Measurements from ENCODE around the gene SPOP. TPM values are rescaled to one million over a fixed set of nuclear protein-coding genes. Genes with fewer than 3 reads are reported as not detected.

Gene SPOP
- total RNA-seq, 4 donors from 2014 or later: 18.1 to 67.5 (median 36.5) TPM

DNA sequence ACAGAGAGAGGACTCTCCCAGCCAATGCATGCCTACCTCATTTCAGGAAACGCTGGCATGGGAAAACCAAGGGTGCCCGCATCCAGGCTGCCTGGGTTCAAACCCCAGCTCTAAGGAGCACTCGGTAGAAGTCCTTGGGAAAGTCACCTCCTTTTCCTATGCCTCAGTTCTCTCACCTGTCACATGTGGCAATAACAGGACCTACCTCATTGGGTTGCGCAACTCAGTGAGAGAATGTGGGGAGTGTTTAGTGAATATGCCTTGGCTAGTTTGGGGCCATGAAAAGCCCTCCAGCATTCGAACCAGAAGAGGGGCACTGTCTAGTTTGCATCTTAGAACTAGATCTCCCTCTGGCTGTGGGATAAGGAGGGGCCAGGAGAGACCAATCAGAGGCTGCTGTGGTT lies 111.2 kb downstream of the SPOP start:
- Histone ChIP-seq H3K27me3 (peaks cover 0 to 12% (median 0%) of the 10 kb centered on the region in 4 donors), H3K36me3 (no peaks in the 10 kb centered on the region), H3K4me3 (no peak overlapping the region), H3K9me3 (no peaks in the 10 kb centered on the region), H3K4me1 (peaks cover 8 to 43% (median 29%) of the 10 kb centered on the region in 3 donors), H3K27ac (peak overlapping the region; percentile 16 to 73 (median 34))
- WGBS, 2 donors: 38 to 64% methylated on average over 5 of the region's 5 CpGs
- no peak for DNase-seq
- TF ChIP-seq POLR2A (IDR thresholded peaks at IDR 0.05): no peak
- TF ChIP-seq, protein P1, sequence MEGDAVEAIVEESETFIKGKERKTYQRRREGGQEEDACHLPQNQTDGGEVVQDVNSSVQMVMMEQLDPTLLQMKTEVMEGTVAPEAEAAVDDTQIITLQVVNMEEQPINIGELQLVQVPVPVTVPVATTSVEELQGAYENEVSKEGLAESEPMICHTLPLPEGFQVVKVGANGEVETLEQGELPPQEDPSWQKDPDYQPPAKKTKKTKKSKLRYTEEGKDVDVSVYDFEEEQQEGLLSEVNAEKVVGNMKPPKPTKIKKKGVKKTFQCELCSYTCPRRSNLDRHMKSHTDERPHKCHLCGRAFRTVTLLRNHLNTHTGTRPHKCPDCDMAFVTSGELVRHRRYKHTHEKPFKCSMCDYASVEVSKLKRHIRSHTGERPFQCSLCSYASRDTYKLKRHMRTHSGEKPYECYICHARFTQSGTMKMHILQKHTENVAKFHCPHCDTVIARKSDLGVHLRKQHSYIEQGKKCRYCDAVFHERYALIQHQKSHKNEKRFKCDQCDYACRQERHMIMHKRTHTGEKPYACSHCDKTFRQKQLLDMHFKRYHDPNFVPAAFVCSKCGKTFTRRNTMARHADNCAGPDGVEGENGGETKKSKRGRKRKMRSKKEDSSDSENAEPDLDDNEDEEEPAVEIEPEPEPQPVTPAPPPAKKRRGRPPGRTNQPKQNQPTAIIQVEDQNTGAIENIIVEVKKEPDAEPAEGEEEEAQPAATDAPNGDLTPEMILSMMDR (IDR thresholded peaks at IDR 0.05): no peak
- intact Hi-C loops (cut with DNase I): no loop called here

DNA sequence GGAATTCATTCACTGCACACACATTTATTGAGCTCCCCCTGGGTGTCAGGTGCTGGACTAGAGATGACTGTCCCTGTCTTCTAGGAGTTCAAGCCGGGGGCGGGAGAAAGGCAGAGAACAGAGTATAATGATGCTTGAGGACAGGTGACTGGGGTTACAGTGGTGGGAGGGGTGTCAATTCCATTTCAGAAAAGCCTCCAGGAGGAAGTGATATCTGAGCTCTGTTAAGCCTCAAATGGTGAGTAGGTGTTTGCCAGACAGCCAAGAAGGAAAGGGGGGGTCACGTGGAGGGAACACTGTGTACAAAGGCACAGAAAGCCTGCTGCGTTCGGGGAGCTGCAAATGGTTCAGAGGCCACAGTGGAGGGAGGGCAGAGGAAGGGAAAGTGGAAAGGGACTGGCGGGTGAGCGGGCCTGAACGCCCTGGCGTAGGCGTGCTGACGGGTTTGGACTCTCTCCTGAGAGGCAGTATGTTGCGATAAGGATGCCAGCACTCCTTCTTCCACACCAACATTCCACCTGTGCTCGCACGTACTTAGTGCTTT lies 111.9 kb downstream of the SPOP start:
- peak overlapping the region in 1 of 4 donors; percentile 33 for H3K4me3 ChIP-seq
- no peak for DNase-seq

DNA sequence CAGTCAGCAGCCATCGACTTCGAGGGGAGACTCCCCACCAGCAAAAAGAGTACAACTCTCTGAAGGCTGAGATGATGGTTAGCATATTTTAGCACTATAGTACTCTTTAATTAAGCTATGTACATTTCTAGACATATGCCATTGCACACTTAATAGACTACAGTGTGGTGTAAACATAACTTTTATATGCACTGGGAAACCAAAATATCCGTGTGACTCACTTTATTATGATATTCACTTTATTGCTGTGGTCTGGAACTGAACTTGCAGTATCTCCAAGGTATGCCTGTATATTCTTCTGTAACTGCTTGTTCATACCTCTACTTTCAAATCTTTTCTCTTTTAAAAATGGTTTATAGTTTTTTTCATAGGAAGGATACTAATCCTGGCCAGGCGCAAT lies 113.3 kb downstream of the SPOP start:
- Histone ChIP-seq H3K36me3 (no peaks in the 10 kb centered on the region), H3K4me3 (no peak overlapping the region), H3K27me3 (peaks cover 0 to 7% (median 0%) of the 10 kb centered on the region in 4 donors), H3K4me1 (peaks cover 0 to 34% (median 27%) of the 10 kb centered on the region in 3 donors), H3K27ac (no peak overlapping the region), H3K9me3 (no peaks in the 10 kb centered on the region)
- no peak for DNase-seq
- 74 to 75% methylated on average over 4 of the region's 4 CpGs for WGBS, 2 donors
- TF ChIP-seq POLR2A (IDR thresholded peaks at IDR 0.05): no peak
- TF ChIP-seq, protein P1 (IDR thresholded peaks at IDR 0.05): no peak
- intact Hi-C loops (cut with DNase I): no loop called here

More for the DNA sequence above, 111.9 kb downstream of the SPOP start:
- H3K4me1 ChIP-seq: peaks cover 8 to 43% (median 29%) of the 10 kb centered on the region in 3 donors
- H3K36me3 ChIP-seq: no peaks in the 10 kb centered on the region
- peak overlapping the region; percentile 28 to 73 (median 50) for H3K27ac ChIP-seq
- 6 to 22% methylated on average over 14 of the region's 14 CpGs for WGBS, 2 donors
- H3K27me3 ChIP-seq: peaks cover 0 to 12% (median 0%) of the 10 kb centered on the region in 4 donors
- no peak for TF ChIP-seq POLR2A (IDR thresholded peaks at IDR 0.05)
- TF ChIP-seq, protein P1 (IDR thresholded peaks at IDR 0.05): peak in 1 of 6 experiments; percentile 4
- intact Hi-C loops (cut with DNase I): no loop called here
- H3K9me3 ChIP-seq: no peaks in the 10 kb centered on the region

DNA sequence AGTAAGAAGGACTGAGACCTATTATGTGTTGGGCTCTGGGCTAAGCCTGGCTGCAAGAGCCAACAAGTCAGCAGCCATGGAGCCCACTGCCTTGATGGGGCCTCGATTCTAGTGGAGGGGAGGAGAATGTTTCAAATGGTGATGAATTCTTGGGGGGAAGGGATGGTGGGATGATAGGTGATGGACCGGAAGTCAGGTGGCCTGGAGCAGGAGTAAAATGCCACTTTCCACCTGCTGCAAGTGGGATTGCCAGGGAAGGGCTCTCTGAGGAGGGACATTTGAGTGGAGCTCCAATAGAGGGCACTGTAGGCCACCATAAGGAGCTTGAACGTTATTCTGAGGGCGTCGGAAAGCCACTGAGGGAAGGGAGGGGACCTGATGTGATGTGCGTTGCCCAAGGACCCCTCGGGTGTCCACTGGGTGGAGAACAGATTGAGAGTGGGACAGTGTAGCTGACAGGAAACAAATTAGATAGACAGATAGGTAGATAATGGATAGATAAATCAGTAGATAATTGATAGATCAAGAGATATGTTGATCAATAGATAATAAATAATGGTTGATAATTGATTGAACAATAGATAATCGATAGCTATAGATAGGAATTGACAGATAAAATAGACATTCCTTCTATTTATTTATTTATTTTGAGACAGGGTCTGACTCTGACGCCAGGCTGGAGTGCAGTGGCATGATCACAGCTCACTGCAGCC lies 120.4 kb downstream of the SPOP start:
- H3K27ac ChIP-seq: no peak overlapping the region
- intact Hi-C loops (cut with DNase I): loop anchor here (5.0 kb wide), 1 partner anchor 120 kb away; no protein-coding TSS in a partner anchor
- DNase-seq: no peak
- H3K9me3 ChIP-seq: no peaks in the 10 kb centered on the region
- TF ChIP-seq, protein P1 (IDR thresholded peaks at IDR 0.05): peak; percentile 32 to 58 (median 44)
- TF ChIP-seq POLR2A (IDR thresholded peaks at IDR 0.05): no peak
- H3K4me1 ChIP-seq: peaks cover 7 to 24% (median 15%) of the 10 kb centered on the region in 3 donors
- H3K27me3 ChIP-seq: peaks cover 0 to 54% (median 0%) of the 10 kb centered on the region in 4 donors
- no peak overlapping the region for H3K4me3 ChIP-seq
- 13% methylated on average over 9 of the region's 9 CpGs for WGBS, 2 donors
- H3K36me3 ChIP-seq: no peaks in the 10 kb centered on the region
